ENCODE results near the gene CD22.
"Not testable (repeated sequence)": the region's sequence is repeated elsewhere in the genome, so short reads cannot be mapped to it uniquely, and the experiment has no call there.

CD22 gene

GRCh38 chr19:35345671-35346111, 16.7 kb downstream of the CD22 start:
- no peak for DNase-seq

GRCh38 chr19:35346193-35347052, 17.4 kb downstream of the CD22 start:
- peak; percentile 65 for DNase-seq

DNA sequence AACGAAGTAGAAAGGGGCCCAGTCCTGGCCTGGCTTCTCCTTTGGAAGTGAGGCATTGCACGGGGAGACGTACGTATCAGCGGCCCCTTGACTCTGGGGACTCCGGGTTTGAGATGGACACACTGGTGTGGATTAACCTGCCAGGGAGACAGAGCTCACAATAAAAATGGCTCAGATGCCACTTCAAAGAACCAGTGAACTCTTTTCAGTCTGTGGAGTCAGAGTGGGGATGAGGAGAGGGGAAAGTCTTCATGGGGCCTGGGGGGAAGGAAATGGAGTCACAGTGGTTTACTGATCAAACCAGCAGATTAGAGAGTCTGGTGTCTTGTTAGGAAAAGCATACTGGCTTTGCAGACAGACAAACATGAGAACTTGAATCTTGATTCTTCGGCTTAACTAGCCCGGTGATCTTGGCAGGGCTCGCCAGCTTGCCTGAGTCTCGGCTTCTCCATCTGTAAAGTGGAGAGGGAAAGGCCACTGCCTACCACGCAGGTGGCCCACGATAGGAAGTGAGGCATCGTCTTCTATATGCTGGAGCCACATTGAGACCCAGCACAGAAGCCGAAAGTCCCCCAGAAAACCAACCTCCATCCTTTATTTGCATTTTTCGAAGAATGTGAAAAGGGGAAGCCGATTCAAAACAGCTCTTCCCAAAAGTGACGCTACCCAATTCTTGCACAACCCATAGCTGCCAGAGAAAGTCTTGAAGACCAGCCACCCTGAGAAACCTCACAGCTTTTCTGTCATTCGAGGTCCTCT, 18.4 kb downstream of the CD22 start, which contains the start of gene FFAR1:
Gene FFAR1, plus strand, starts transcription at position 732 of the 759 bp plus-strand sequence. CDS start 3,650 bp downstream, outside the sequence.
- DNase-seq: no peak

- DNase-seq: no peak
Observed at GRCh38 chr19:35347930-35348298, 18.9 kb downstream of the CD22 start.

GRCh38 chr19:35348911-35349611, 20.1 kb downstream of the CD22 start:
- DNase-seq: no peak

GRCh38 chr19:35349614-35350521, 20.9 kb downstream of the CD22 start:
- DNase-seq: no peak

- no peak for DNase-seq
Observed at GRCh38 chr19:35350591-35350990, 21.6 kb downstream of the CD22 start.

- no peak for DNase-seq
Observed at GRCh38 chr19:35351411-35352176, 22.6 kb downstream of the CD22 start.

DNA sequence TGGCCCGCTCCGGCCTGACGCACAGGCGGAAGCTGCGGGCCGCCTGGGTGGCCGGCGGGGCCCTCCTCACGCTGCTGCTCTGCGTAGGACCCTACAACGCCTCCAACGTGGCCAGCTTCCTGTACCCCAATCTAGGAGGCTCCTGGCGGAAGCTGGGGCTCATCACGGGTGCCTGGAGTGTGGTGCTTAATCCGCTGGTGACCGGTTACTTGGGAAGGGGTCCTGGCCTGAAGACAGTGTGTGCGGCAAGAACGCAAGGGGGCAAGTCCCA, 23.1 kb downstream of the CD22 start:
- no peak for DNase-seq

- peak; percentile 48 for DNase-seq
Observed at GRCh38 chr19:35352448-35353304, 23.7 kb downstream of the CD22 start.

- no peak for DNase-seq
Observed at GRCh38 chr19:35353635-35354034, 24.6 kb downstream of the CD22 start.

DNA sequence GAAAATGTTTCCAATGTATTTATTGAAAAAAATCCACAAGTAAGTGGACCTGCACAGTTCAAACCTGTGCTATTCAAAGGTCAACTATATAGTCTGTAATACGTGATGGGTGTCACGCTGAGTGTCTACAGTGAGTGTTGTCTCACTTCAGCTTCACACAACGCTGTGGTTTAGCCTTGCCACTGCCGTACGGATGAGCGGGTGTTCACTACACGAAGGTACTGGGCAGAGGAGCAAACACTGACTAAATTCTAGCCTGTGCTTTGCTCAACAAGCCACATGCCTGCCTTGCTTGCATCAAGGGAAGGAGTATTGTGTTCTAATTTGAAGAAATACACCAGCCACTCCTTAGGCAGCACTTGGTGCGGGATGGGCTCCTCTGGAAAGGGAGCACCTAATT, 25.9 kb downstream of the CD22 start:
- no peak for DNase-seq

GRCh38 chr19:35355791-35356460, 26.9 kb downstream of the CD22 start:
- no peak for DNase-seq

GRCh38 chr19:35357867-35358573, 29.0 kb downstream of the CD22 start, which contains the start of gene FFAR3:
FFAR3 (plus strand) TSS chr19:35358460; CDS start chr19:35358891, 431 bp downstream.
- DNase-seq: no peak

DNA sequence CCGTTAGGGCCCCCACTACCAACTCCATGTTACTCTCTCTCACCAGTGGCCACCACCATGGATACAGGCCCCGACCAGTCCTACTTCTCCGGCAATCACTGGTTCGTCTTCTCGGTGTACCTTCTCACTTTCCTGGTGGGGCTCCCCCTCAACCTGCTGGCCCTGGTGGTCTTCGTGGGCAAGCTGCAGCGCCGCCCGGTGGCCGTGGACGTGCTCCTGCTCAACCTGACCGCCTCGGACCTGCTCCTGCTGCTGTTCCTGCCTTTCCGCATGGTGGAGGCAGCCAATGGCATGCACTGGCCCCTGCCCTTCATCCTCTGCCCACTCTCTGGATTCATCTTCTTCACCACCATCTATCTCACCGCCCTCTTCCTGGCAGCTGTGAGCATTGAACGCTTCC, 29.8 kb downstream of the CD22 start:
- not testable (repeated sequence) for DNase-seq

GRCh38 chr19:35359395-35359794, 30.4 kb downstream of the CD22 start:
- not testable (repeated sequence) for DNase-seq

DNA sequence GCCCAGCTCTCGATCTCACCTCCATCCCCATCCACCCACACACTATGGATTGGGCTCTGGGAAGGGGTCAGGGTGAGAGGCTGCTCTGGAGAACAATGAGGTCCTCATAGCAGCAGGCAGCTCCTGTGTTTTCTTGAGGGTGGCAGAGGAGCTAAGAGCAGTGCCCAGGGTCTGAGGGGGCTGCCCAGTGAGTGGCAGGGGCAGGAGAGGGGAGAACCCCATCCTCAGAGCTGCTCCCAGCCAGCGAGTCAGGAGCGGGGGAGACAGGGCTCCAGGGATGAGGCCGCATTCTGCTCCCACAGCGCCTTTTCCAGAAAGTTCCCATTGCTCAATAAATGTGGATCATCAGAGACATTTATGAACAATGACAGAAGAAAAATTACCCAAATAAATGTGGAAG, 31.1 kb downstream of the CD22 start:
- DNase-seq: not testable (repeated sequence)

GRCh38 chr19:35360880-35361420, 32.0 kb downstream of the CD22 start:
- no peak for DNase-seq
